ENCODE results near the gene MMEL1.

MMEL1 gene

DNA sequence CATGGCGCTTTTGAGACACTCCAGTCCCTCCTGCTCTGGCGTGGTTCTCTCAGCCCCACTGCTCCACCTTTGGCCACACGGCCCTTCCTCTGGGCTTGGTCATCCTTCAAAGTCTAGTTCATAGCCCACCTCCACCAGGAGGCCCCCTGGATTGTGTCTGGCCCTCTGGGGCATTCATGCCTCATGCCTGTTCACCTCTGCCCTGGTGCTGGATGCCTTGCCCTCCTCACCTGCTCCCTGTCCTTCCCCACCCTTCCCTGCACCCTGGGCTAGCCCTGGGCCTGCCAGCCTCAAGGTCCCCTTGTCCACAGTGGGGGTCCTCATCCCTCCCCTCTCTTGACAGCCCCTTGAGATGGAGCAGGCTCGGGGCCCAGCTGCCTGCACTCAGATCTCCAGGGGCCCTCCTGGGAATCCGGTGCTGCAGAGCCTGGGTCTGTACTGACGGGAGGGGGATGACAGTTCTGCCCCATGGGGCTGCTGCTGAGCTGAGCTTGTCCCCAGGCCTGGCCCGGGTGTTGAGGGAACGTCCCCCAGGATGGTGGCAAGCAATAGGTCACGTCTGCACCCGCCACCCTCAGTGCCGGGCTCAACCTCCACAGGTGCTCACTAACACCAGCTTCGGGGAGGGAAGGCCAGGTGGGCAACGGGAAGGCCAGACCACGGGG is 27.8 kb downstream of the MMEL1 start:
- DNase-seq (ENCODE audit: low read depth) = no peak

- no peak for DNase-seq (ENCODE audit: low read depth)
Observed at GRCh38 chr1:2604156-2604843, 28.5 kb downstream of the MMEL1 start.

GRCh38 chr1:2603521-2604155 is 29.2 kb downstream of the MMEL1 start:
- DNase-seq (ENCODE audit: low read depth) = no peak

- no peak for DNase-seq (ENCODE audit: low read depth)
Observed at GRCh38 chr1:2602866-2603520, 29.8 kb downstream of the MMEL1 start.

- no peak for DNase-seq (ENCODE audit: low read depth)
Observed at GRCh38 chr1:2602311-2602835, 30.4 kb downstream of the MMEL1 start.

GRCh38 chr1:2601721-2602303 is 31.0 kb downstream of the MMEL1 start:
- no peak for DNase-seq (ENCODE audit: low read depth)

DNA sequence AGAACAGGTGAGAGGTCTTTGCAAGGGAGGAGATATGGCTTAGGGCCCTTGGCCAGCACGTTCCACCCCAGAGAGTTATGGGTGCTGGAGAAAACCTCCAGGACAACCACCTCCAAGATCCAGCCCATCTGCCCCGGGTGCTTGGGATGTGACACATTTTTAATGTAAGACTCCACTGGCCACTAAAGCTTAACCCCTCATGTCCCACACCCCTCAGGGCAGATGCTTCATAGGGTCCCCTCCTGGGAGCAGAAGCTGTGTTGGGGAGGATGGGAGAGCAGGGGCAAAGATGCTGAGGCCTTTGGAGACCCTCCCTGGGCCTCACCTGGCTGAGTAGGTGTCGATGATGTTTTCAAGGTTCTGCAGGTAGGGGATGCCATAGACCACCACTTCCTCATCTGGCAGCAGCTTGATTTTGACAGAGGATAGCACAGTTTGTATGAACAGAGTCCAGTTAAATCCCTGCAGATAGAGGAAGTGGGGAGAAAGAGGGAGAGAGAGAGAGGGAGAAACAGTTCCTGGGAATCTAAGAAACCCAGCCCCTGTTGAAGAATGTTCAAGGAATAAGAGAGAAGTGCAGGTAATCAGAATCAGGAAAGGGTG is 34.4 kb downstream of the MMEL1 start:
- DNase-seq (ENCODE audit: low read depth) = no peak

DNA sequence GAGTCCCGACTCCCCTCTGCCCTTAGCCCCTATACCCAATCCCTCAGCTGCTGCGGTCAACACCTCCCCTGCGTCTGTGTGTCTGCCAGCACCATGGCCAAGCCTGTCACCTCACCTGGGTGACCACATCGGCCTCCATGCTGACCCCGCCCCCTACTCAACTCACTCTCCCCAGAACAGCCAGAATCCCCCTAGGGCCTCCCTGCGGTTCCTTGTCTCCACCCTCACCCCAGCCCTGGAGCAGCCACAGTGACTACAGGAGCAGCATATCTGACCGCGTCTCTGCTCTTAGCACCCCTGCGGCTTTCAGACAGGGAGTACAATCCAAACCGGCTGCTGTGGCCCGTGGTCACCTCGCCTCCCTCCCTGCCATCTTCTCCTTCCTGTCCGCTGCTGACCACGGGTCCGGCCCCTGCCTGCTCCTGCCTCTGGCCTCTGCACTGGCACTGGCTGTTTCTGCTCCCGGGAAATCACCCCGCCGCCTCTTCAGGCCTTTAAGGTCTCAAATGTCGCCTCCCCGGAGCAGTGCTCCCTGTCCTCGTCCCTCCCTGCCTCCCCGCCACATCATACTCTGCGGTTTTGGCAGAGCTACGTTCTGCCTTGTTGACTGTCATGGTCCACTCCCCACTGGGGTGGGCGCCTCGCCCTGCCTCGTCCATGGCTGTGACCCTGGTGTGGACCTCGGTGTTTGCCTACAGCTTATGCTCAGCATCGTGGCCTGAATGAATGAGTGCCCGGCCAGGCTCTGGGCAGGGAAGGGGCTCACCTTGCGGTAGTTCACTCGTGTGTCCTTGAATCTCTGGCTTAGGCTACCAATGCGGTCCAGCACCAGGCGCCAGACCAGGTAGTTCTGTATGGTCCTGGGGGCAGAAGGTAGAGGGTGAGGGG is 35.1 kb downstream of the MMEL1 start:
- DNase-seq (ENCODE audit: low read depth) = no peak

- no peak for DNase-seq (ENCODE audit: low read depth)
Observed at GRCh38 chr1:2596530-2597333, 36.1 kb downstream of the MMEL1 start.

DNA sequence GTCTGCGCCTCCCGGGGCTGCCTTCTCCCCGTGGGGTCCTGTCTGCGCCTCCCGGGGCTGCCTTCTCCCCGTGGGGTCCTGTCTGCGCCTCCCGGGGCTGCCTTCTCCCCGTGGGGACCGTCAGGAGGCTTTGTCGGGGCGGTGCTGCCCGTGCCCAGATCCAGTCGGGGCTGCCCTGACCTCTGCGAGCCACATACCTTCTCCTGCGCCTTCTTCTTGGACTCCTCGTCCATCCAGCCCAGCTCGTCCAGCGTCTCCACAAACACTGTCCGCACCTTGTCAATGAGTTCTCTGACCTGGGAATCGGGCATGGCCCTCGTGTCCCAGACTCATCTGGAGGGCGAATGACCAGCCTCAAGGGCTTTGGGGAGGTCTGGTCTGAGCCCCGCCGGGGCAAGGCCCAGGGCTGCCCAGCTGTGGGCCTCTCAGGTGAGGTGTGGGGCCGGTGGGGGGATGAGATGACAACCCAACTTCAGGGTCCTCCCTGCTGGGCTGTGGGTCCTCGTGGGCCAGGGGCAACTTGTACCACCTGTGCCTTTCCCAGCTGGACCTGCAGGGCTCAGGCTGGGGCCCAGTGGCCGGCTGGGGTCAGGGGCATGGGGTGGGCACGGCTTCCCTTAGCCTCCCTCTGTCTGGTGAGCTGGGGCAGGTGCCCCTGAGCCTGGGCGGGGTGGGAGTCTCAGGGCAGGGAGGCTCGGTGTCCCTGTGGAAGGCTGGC is 36.8 kb downstream of the MMEL1 start:
- no peak for DNase-seq (ENCODE audit: low read depth)

GRCh38 chr1:2595261-2595811 is 37.5 kb downstream of the MMEL1 start:
- no peak for DNase-seq (ENCODE audit: low read depth)

DNA sequence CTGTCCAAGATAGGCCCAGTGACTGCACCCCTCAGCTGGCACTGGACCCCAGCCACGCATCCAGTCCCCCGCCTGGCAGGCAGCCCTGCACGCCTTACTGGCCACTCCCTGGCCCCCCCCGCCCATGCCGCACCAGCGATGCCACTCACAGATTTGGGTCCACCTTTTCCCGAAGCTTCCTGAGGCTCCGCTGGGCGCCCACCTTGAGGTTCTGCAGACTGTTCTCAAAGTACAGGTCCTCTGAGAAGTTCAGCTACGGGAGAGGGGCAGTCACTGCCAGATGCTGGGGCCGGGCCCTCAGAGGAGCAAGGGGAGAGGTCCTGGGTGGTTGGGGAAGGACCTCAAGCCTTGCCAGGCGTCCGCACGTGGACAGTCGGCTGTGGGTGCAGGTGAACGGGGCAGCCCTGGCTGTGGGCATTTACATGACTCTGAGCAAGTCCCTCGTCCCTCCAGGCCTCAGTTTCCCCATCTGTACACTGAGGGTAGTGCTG is 38.1 kb downstream of the MMEL1 start:
- no peak for DNase-seq (ENCODE audit: low read depth)

- no peak for DNase-seq (ENCODE audit: low read depth)
Observed at GRCh38 chr1:2594001-2594640, 38.7 kb downstream of the MMEL1 start.

GRCh38 chr1:2593251-2593878 is 39.5 kb downstream of the MMEL1 start:
- DNase-seq (ENCODE audit: low read depth) = no peak

- DNase-seq (ENCODE audit: low read depth) = no peak
Observed at GRCh38 chr1:2592672-2593071, 40.1 kb downstream of the MMEL1 start.

DNA sequence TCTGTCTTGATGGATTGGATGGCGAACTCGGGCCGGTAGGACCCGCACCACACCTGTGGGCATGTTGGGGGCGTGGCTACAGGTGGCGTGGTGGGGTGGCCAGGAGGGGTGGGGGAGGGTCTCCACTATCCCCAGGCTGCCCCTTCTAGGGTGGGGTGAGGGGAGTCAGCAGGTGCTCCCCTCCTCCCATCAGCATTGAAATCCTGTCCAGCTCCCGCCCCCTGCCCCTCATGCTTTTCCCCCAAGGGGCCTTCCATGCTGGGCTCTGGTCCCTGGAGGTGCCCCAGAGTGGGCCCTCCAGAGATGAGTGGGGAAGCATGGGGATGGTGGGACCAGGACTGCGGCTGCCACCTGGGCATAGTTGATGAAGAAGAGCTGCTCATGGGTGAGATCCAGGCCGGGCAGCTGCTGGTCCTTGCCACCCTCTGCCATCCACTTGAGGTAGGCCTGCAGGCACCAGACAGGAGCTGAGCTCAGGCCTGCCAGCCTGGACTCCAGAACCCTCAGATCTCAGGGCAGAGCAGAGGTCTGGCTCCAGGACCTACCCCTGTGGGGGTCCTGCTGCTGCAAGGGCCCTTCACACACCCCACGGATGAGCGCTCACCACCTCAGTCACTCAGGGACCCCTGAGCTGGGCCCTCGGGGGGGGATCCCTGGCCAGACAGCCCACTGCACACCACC is 41.1 kb downstream of the MMEL1 start:
- no peak for DNase-seq (ENCODE audit: low read depth)

DNA sequence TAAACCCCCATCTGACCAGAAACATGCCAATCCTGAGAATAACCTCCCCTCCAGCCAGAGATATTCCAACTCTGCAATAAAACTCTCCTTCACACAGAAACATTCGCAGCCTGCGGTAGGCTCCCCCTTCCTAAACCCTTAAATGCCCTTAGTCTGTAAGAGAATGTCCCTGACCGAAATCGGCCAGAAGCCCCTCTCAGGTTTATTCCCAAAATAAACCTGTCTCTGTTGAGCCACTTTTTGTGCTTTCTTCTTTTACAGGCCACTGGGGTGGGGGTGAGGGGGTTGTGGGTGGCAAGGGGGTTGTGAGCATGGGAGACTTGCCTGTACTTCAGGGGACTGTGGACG is 41.6 kb downstream of the MMEL1 start:
- DNase-seq (ENCODE audit: low read depth) = no peak
